GM21786 (cell line): ENCODE results near the gene BABAM2.

ENCODE experiments used
- ATAC-seq: cut with Tn5 transposase; IDR thresholded peaks from one replicate; pipeline ENCODE4 v1.9.1; 2021; ENCODE audit not compliant: unreplicated experiment

Gene BABAM2

DNA sequence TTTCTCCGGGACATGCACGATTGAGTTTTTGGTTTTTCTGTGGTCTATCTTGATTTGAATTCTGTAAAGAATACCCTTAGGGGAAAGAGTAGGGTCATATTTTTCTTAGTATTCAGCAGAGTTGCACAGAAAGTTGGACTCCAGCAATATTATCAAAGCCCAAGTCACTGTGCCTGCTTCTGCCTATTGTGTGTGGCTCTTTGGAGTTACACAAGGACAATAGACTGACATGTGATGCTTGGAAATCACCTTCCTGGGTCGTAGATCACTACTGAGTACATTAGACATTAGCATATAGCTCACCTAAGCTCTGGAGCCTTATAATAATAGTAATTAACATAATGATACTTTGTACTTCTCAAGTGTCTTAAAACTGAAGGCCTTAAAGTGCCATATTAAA lies 263.3 kb downstream of the BABAM2 start:
- ATAC-seq, result no peak

DNA sequence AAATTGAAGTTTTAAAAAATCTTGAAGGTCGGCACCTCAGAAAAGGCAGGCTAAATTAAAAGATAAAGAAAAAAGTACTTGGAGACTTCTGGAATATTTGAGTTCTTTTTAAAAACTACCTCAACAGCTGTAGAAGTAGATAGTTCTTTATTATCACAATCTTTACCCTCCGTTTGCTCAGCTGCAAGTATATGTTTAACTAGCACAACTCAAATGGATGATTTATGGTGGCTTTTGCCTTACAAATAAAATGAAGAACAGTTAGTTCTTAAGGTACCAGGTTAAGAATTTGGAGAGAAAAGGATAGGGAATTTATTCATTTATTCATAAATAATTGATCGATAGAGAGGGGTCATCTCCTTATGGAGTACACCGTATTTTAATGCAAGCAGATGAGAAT lies 264.6 kb downstream of the BABAM2 start:
- ATAC-seq, result no peak

DNA sequence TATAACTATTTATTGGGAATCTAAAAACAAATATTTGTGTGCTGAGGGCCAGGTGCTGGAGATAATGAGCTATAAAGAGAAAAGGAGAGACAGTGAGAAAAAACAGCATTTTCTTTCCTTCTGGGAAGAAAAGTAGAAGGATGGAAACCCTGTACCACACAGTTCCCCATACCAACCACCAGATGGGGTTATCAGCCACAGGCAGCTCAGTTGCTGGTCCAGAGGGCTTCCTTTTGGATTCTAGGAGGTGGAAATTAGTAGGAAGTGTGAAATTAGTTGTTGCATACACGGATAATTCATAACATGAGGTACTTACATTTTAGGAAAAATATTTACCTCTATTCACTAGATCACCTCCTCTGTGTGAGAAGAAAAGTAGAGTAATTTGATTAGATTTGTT lies 265.1 kb downstream of the BABAM2 start:
- no peak for ATAC-seq

DNA sequence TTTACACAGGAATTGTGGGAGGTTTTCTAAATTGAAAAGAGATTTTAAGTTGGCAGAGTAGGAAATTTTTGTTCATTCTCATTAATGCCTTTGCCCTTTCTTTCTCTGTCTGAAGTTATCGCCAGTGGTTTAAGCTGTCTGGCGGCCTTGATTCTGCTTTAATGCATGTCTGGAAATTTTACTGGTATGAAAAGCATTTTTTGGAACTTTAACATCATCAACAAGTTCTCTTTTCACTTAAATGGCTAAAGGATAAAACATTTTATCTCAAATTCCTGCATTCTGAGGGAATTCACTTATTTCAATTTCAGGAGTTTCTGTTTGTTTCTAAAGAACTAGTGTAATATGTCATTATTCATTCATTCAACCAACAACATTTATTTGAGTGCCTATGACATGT lies 268.3 kb downstream of the BABAM2 start:
- no peak for ATAC-seq

DNA sequence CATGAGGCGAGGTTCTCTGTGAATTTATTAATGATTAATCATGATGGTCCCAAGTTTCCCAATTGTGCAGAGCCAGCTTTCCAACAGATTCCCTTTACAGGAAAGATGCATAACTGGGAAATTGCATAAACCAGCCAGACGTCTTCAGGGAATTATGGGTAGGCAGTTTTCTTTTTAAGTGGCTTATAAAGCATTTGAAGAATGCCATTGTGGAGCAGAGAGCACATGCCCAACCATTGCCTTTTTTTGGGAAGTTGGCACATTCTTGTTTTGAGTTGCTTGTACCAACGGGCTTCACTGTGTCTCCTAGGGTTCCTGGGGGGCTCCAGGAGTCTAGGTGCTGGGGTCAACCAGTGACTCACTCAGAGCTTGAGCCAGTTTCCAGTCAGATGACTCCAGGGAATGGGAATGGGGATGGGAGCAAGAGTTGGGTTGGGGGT lies 270.5 kb downstream of the BABAM2 start:
- no peak for ATAC-seq

DNA sequence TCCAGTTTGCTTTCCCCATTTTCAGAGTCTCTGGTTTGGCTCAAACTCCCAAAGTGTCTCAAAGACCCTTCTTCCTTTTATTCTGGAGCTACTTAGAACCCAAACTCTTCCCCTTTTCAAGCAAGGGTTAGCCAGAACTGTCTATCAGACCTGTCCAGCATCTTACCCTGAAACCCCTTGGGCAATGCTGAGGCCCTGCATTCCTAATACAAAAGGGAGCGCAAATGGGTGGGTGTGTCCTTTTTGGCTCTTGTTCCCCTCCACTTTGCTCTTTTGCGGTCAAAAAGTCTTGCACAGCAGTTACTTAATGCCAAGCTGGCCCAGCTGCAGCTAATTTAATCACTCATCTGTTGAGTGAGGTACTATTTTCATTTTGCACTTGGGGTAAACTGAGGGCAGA lies 270.9 kb downstream of the BABAM2 start:
- no peak for ATAC-seq

DNA sequence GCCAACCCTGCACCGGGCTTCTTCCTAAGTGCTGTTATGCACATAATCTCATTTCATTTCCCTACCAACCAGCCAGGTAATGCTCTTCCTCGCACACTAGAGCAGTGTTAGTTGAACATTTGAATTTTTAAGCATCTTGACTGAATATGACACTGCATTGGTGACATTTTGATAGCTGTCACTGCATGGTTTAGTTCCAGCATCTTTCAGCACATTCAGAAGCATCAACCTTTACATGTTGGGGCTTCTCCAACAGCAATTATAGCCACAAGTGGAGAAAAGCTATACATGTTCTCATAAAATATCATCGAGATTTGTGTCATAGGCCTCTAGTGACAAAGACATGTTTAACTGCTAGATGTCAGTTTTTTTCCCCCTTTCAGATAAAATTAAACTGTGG lies 272.0 kb downstream of the BABAM2 start:
- ATAC-seq, result no peak

DNA sequence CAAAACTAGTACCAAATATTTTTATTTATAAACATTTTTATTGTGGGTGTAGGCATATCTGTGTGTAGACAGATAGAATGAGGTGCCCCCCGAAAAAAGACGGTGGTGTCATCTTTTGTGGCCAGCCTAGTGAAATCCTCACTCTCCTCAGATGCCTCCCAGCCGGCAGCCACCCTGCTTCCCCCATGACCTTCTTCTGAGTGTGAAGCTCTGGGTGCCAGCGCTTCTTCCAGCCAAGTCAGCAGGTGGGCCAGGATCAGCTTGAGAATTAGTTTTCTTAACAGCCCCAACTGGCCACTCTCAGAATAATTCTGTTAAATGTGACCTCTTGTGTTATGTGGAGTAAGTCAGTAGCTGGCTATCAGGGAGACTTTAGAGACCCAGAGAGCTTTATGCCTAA lies 272.5 kb downstream of the BABAM2 start:
- no peak for ATAC-seq

DNA sequence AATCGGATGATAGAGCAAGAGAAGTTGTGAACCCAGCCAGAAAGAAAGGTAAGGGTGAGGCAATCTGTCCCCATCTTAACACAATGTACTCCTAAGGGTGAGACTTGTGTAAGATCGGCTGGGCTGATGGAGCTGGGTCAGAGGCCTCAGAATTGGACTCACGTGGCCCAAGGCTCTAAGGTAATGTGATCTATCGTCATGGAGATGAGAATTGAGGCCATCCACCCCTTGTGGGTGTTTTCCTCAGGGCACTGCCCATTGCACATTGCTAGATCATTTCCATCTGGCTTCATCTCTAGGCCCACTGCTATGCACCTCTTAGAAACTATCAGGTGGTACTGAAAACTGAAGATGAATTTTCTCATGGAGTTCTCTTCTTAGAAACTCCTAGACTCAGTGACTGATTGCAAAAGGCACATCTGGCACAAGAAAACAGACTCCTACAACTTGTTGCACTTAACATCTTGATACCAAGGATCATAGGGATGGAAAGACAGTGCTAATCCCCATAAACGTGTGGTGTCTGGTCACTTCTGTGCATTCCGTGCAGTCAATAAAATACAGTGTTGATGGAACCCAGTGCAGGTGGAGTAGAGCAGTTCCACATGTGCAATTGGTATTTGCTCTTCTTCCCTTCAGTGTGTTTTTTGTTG lies 273.2 kb downstream of the BABAM2 start:
- no peak for ATAC-seq

DNA sequence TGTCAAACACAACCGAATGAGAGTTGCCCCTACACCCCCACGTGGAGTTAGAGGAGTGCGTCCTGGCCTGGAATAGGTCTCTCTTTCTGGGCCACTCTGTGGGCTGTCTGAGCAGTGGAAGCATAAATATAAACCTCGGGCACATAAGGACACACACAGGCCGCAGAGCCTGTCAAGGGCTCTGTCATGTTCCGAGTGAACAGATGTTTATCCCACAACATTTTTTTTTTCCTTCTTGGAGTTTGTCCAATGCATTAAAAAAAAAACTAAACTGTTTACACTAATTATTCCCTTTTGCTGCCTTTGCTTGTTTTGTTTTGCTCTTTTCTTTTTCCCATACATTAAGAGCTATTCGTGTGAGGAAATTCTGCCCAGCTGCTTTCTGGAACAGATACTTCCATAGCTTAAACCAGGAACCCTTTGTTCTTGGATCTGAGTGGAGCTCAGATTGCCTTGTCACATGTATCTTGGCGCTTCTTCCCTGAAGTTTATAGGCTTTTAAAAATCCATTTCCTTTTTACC lies 273.8 kb downstream of the BABAM2 start:
- no peak for ATAC-seq

DNA sequence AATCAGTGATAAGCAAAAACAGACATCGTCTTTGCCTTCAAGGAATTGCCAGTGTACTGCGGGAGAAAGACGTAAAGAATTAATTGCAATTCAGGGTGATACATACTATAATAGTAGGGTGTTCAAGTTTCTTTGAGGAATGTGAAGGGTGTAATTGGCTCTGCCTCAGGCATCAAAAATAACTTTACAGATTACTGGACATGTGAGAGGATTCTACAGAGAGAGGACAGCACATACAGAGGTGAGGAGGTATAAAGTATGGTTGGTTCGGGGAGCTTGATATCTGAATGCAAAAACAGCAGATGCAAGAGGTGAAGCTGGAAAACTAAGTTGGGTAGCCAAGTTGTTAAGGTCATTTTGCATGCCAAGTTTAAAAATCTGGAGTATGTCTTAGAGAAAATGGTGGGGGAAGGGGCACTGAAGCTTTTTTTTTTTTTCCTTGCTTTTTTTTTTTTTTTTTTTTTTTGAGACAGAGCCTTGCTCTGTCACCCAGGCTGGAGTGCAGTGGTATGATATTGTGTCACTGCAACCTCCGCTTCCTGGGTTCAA lies 274.6 kb downstream of the BABAM2 start:
- no peak for ATAC-seq

DNA sequence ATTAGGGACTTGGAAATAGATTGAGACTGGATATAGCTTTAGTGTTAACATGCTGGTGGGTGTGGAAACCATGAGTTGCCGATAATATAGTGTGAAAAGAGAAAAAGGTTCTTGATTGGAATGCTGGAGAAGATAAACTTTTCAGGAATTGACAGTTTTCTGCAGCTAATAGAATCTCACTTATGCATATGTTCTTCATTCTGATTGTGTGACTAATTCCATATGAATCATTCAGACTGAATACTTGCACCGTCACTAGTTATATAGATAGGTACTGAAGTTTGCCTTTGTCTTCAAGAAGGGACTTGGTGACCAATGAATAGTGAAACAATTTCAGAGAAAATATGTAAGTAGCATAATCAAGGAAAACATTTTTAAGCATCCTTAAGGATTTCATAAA lies 276.4 kb downstream of the BABAM2 start:
- ATAC-seq, result no peak

DNA sequence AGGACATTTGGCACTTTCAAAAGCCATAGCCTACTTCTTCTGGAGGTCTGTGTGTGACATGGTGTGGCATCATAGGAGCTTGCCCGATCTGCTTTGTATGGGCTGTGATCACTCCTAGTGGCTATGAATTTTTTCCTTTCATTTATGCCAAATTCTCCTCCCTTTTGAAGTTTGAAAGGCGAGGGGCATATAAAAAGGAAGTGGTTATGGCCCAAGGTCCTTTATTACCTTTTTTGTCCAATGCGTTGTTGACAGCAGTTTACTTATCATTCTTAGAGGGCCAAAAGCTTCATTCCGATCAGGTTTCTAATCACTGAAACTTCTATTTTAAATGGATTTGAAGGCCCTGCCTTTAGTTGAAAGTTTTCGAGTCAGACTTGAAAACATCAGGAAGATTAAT lies 277.8 kb downstream of the BABAM2 start:
- ATAC-seq, result no peak

DNA sequence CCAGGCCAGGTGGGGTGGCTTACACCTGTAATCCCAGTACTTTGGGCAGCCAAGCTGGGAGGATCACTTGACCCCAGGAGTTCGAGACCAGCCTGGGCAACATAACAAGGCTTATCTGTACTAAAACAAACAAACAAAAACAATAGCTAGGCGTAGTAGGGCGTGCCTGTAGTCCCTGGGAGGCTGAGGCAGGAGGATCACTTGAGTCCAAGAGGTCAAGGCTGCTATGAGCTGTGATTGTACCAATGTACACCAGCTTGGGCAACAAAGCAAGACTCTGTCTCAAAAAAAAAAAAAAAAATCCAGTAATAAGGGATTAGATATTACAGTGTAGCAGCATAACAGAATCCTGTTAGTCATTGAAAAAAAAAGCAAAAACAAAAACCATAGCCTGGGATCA lies 279.0 kb downstream of the BABAM2 start:
- no peak for ATAC-seq

DNA sequence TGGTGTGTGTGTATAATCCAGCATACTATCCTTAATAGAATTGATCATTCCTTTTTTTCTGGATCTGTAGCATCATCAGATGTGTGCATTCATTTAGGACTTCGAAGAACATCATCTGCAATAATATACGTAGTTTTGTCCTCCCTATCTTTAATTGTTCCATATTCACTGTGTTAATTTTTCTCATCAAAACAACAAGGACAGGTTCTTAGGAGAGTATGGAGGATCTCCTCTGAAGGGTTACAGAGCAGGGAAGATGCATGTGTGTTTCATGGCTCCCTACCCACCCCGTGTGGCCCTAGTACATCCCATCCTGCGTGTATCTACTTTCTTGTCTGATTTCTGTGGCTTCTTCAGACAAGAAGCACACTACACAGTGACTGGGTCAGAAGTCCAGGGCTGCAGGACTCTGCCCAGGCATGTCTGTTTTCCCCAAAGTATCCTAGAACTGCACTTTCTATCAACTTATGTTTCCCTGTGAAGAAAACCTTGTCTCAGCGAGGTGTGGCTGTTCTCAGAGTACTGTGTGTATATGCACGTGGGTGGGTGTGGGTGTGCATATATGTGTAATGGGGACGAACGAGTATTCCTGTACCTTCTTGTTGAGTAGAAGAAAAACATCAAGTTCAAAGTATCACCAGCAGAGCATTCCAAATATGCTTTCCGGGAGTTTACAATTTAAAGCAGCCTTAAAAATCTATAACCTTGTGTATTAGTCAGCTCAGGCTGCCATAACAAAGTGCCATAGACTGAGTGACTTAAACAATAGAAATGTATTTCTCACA lies 281.8 kb downstream of the BABAM2 start:
- ATAC-seq, result no peak

DNA sequence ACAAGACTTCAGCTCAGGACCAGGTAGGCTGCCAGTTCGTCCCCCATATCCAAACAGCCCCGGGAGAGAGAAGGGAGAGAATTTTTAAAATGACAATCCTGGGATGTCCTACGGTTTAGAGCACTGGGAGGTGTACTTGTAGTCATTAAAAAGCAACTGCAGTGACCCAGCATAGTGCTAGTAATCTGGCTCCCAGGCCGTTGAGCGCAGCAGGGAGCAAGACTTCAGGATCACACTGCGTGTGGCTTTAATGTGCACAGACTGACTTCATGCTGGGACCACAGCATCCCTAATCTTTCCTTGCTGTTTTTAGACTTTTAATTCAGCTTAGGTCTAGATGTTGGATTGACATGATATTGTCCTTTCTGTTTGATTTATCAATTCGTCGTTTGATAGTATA lies 282.8 kb downstream of the BABAM2 start:
- ATAC-seq, result no peak

DNA sequence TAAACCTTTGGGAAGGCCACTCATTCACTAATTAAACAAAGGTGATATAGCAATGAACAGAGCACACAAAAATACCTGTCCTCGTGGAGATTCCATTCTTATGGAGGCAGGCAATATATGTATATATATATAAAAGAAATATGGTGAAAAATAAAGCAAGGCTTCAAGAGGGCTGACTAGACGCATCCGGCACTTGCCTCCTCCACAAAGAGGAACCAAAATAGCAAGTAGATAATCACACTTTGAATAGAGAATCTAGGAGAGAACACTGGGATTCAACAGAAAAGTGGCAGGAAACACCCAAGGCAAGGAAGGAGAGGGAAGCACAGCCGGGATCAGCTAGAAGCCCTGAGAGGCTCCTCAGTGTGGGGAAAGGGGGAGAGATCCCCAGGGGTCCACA lies 283.7 kb downstream of the BABAM2 start:
- no peak for ATAC-seq

DNA sequence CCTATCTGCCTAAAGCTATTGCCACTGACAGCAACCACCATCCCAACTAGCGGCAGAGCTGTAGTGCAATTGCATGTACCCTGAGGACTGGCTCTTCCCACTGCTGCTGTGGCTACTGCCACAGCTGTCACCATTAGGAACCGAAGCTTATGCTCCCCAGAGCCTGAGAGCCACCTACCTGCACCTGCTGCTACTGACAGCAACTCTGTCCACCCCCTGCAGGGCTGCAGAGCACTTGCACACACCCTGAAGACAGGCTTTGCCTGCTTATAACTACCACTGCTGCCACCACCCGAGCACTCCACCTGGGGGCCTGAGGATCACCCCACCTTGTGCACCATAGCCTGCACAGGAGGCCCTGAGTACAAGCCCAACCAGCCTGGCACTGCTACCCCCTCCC lies 284.5 kb downstream of the BABAM2 start:
- ATAC-seq, result no peak

DNA sequence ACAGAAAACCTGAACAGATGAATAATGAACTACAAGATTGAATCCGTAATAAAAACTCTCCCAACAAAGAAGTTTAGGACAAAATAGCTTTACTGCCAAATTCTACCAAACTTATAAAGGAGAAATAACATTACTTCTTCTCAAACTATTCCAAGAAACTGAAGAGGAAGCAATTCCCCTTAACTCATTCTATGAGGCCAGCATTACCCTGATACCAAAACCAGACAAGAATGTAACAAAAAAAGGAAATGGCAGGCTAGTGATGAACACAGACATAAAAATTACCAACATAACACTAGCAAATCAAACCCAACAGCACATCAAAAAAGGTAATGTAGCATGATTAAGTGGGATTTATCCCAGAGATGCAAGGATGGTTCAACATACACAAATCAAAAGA lies 288.4 kb downstream of the BABAM2 start:
- ATAC-seq, result no peak

DNA sequence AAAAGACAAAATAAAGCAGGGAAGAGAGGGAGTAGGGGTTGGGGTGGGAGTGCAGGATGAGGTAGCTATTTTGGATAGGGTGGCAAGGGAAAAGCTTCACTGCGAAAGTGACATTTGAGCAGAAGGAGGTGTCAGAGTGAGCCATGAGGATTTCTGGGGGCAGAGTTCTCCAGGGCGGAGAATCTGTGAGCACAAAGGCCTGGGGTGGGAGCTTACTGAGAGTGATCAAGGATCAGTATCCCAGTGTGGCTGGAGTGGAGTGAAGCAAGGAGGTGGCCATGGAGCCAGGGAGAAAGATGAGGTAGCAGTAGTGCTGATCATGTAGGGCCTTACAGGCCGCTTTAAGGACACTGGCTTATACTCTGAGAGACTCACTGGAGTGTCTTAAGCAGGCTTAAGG lies 291.3 kb downstream of the BABAM2 start:
- ATAC-seq, result no peak

DNA sequence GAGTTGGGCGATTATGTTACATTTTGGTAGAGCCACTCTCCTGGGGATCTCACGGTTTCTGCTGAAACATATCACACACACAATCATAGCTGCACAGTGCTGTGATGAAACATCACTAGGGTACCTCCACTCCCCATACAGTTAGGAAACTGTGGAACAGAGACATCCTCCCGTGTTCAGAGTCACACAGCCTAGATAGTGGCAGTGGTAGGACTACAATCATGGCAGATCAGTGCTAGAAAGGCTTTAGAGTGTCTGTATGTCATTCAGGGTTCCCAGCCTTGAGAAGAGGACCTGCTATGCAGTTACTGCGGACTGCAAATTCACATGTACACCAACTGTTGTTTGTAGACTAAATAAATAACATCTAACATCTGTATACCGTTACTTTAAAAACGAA lies 291.8 kb downstream of the BABAM2 start:
- ATAC-seq, result no peak

DNA sequence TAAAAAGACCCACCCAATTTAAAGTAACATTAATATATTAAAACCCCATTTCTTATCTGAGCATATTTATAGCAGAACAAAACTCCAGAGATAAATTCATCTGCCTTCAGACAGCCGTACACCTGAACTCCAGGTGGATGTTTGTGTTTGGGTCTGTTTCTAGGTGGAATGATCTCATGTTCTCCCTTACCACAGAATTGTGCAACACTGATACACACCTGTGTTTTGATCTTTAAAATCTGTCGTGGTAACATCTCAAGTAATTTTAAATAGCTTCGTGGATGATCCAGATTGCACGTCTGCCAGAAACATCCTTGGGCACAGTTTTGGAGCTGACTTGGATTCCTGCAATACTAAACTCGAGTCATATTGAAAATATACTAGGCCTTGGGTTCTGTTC lies 294.6 kb downstream of the BABAM2 start:
- ATAC-seq, result no peak
